A172 (cell line): ENCODE measurements around the gene CAVIN3. TPM values are rescaled to one million over a fixed set of nuclear protein-coding genes. Genes with fewer than 3 reads are reported as not detected.
A peak's percentile ranks its signal among the peaks of the same experiment; 100 is the strongest.
"Not testable (repeated sequence)": the region's sequence is repeated elsewhere in the genome, so short reads cannot be mapped to it uniquely, and the experiment has no call there.

Source experiments
- DNase-seq: peaks from one replicate; pipeline ENCODE4 v3.0.0-alpha.2; 2015; ENCODE audit warnings: low spot score
- total RNA-seq: library from RNA; depleted of rRNA; stranded (reverse); fragments of >200 nt; shearing (Covaris generic); gene quantifications from 2 replicates; pipeline ENCODE4 v1.2.3, GENCODE V29; 2014

Gene CAVIN3
- total RNA-seq, 1 experiment from 2014 or later, result not detected

GRCh38 chr11:6326303-6326702, 6.0 kb upstream of the CAVIN3 start:
- no peak for DNase-seq

- no peak for DNase-seq
Measured at GRCh38 chr11:6323291-6323905, 3.1 kb upstream of the CAVIN3 start.

GRCh38 chr11:6321961-6322362, 1.7 kb upstream of the CAVIN3 start:
- DNase-seq, result peak; percentile 76

- DNase-seq, result no peak
Measured at GRCh38 chr11:6321356-6321755, 1.1 kb upstream of the CAVIN3 start.

- no peak for DNase-seq
Measured at GRCh38 chr11:6319704-6320410, 444 bp downstream of the CAVIN3 start.

GRCh38 chr11:6319001-6319703, 1.1 kb downstream of the CAVIN3 start:
- DNase-seq, result no peak

GRCh38 chr11:6318204-6318603, 2.1 kb downstream of the CAVIN3 start:
- DNase-seq, result no peak

- DNase-seq, result peak; percentile 59
Measured at GRCh38 chr11:6315811-6316425, 4.4 kb downstream of the CAVIN3 start.

GRCh38 chr11:6312106-6312505, 8.2 kb downstream of the CAVIN3 start:
- DNase-seq, result no peak

GRCh38 chr11:6307876-6308275, 12.4 kb downstream of the CAVIN3 start:
- DNase-seq, result no peak

- no peak for DNase-seq
Measured at GRCh38 chr11:6305297-6305696, 15.0 kb downstream of the CAVIN3 start.

- no peak for DNase-seq
Measured at GRCh38 chr11:6303661-6304060, 16.6 kb downstream of the CAVIN3 start.

- no peak for DNase-seq
Measured at GRCh38 chr11:6301096-6301495, 19.2 kb downstream of the CAVIN3 start.

- no peak for DNase-seq
Measured at GRCh38 chr11:6300325-6300724, 20.0 kb downstream of the CAVIN3 start.

- peak; percentile 53 for DNase-seq
Measured at GRCh38 chr11:6298605-6299004, 21.7 kb downstream of the CAVIN3 start.

- peak; percentile 19 for DNase-seq
Measured at GRCh38 chr11:6297831-6298230, 22.5 kb downstream of the CAVIN3 start.

GRCh38 chr11:6285019-6285418, 35.3 kb downstream of the CAVIN3 start:
- DNase-seq, result no peak

- DNase-seq, result no peak
Measured at GRCh38 chr11:6284250-6284649, 36.1 kb downstream of the CAVIN3 start.

- no peak for DNase-seq
Measured at GRCh38 chr11:6283453-6284023, 36.8 kb downstream of the CAVIN3 start.

- not testable (repeated sequence) for DNase-seq
Measured at GRCh38 chr11:6280809-6281208, 39.5 kb downstream of the CAVIN3 start.

GRCh38 chr11:6273188-6273587, 47.1 kb downstream of the CAVIN3 start:
- DNase-seq, result no peak

- no peak for DNase-seq
Measured at GRCh38 chr11:6271598-6271997, 48.7 kb downstream of the CAVIN3 start.
